ENCODE results near the gene BCL2. TPM values are rescaled to one million over a fixed set of nuclear protein-coding genes. Genes with fewer than 3 reads are reported as not detected.

BCL2 gene
- total RNA-seq, 1 donor from 2014 or later: 5.2 TPM

DNA sequence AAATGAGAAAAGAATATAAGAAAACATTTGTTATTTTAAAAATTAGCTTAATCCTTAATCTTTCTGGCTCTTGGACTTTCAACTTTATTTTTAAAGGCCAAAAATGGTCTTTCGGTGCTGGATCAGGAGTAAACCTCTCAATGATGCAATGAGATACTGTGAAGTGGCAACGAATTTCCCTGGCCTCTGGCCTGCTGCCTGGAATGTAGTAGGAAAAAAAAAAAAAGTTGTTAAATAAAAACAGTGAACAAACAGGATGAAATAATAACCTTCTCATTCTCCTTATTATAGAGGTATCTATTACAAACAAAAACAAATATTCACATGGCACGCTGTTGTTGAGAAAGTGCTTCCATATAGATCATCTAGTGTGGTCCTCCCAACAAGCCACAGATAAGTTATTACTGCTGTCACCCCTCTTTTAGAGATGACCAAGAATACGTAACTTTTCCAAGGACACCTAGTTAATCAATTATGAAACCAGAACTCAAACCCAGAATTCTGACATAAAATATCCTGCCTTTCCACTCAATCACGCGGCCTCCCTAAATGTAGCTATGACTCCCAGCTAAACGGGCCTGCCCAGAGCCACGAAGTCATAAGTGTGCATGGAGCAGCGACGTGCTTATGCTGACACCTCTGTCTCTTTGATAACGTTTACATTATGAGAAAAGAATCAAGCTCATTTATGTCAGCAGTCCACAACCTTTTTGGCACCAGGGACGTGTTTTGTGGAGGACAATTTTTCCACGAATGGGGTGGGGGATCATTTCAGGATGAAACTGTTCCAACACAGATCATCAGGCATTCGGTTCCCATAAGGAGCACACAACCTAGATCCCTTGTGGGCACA is 170.9 kb downstream of the BCL2 start:
- TF ChIP-seq, protein P1, sequence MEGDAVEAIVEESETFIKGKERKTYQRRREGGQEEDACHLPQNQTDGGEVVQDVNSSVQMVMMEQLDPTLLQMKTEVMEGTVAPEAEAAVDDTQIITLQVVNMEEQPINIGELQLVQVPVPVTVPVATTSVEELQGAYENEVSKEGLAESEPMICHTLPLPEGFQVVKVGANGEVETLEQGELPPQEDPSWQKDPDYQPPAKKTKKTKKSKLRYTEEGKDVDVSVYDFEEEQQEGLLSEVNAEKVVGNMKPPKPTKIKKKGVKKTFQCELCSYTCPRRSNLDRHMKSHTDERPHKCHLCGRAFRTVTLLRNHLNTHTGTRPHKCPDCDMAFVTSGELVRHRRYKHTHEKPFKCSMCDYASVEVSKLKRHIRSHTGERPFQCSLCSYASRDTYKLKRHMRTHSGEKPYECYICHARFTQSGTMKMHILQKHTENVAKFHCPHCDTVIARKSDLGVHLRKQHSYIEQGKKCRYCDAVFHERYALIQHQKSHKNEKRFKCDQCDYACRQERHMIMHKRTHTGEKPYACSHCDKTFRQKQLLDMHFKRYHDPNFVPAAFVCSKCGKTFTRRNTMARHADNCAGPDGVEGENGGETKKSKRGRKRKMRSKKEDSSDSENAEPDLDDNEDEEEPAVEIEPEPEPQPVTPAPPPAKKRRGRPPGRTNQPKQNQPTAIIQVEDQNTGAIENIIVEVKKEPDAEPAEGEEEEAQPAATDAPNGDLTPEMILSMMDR (IDR thresholded peaks at IDR 0.05; ENCODE audit: insufficient read depth, low read length, poor library complexity, severe bottlenecking): no peak
- no peak for DNase-seq (ENCODE audit: low read depth)

DNA sequence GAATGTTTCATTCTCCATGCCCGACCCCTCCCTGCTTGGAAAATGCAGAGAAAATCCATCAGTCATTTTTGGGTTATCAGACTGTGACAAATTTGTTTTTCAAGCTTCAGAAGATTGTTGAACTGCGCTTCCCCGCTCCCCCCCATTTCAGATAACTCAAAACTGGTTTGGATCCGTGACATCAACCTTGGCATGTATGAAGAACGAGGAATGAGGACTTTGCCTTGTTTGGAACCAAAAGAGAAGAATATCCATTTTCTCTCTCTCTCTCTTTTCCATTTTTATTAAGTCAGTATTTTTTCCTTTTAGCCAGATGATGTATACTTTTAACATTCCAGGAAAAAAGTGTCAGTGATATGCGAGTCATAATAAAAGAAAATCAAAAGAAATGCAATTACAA is 171.6 kb downstream of the BCL2 start:
- DNase-seq (ENCODE audit: low read depth): no peak
- H3K36me3 ChIP-seq (ENCODE audit: control insufficient read depth, insufficient read depth, low read length): no peaks in the 10 kb centered on the region
- TF ChIP-seq, protein P1 (IDR thresholded peaks at IDR 0.05; ENCODE audit: insufficient read depth, low read length, poor library complexity, severe bottlenecking): no peak
- H3K4me3 ChIP-seq (ENCODE audit: low read depth, low read length): no peak overlapping the region
- no peaks in the 10 kb centered on the region for H3K27me3 ChIP-seq (ENCODE audit: control insufficient read depth, insufficient read depth, low read length)

More for the DNA sequence above, 170.9 kb downstream of the BCL2 start:
- Histone ChIP-seq H3K36me3 (ENCODE audit: control insufficient read depth, insufficient read depth, low read length) (no peaks in the 10 kb centered on the region), H3K27me3 (ENCODE audit: control insufficient read depth, insufficient read depth, low read length) (no peaks in the 10 kb centered on the region), H3K4me3 (ENCODE audit: low read depth, low read length) (no peak overlapping the region)

DNA sequence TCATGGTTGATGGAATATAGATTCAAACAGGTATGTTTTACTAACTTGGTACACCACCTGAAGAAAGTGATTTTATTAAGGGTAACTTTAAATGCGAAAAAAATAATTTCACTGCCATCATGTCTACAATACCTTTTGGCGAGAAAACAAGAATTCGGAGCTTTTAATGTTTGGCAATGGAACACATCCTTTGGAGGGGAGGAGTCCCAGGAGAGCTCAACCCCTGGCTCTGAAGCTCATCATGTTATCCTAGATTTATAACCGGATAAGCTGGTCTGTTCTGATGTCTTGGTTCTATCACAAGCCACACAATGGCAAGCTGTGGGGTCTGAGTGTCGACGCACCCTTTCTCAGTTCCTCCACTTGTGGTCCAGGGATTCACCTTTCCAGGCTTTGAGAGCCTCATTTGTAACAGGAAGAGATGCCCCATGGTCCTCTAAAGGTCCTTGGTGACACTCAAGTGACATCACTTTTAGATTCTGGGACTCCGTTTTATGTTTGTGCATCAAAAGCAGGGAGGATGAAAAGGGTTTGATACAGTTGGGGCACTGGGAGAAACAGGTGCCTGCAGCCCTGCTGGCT is 172.7 kb downstream of the BCL2 start:
- Histone ChIP-seq H3K4me3 (ENCODE audit: low read depth, low read length) (no peak overlapping the region), H3K27me3 (ENCODE audit: control insufficient read depth, insufficient read depth, low read length) (no peaks in the 10 kb centered on the region), H3K36me3 (ENCODE audit: control insufficient read depth, insufficient read depth, low read length) (no peaks in the 10 kb centered on the region)
- TF ChIP-seq, protein P1 (IDR thresholded peaks at IDR 0.05; ENCODE audit: insufficient read depth, low read length, poor library complexity, severe bottlenecking): no peak
- DNase-seq (ENCODE audit: low read depth): no peak

DNA sequence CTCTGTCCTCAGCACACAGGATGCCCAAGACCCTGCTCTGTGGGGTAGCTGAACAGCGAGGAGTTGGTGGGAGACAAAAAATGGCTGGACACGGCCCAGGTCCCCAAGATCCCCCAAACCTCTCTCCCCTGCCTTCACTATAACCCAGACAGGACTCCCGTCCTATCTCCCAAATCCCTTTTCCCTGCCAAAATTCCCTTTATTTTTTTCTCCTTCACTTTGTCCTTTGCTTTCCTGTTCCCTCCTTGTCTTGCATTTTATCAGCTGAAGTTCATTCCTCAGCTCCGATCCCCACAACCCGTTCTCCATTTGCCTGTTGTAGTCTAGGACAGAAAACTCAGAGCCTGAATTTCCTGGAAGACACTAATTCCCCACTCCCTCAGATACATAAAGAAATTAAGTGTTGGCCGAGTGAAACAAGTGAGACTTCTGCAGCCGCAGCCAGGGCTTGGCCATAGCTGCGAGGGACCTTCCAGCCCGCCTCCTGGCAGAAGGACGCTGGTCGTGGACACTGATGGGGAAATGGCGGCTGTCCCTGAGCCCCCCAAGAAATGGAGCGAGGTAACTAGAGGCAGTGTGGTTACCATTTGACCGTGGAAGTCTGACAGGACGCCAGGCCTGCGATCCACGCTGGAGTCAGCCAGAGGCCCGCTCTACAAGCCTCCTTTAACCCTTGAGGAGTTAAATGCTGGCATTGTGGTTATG is 173.6 kb downstream of the BCL2 start:
- no peak overlapping the region for H3K4me3 ChIP-seq (ENCODE audit: low read depth, low read length)
- no peak for DNase-seq (ENCODE audit: low read depth)
- TF ChIP-seq, protein P1 (IDR thresholded peaks at IDR 0.05; ENCODE audit: insufficient read depth, low read length, poor library complexity, severe bottlenecking): no peak
- no peaks in the 10 kb centered on the region for H3K27me3 ChIP-seq (ENCODE audit: control insufficient read depth, insufficient read depth, low read length)
- no peaks in the 10 kb centered on the region for H3K36me3 ChIP-seq (ENCODE audit: control insufficient read depth, insufficient read depth, low read length)

DNA sequence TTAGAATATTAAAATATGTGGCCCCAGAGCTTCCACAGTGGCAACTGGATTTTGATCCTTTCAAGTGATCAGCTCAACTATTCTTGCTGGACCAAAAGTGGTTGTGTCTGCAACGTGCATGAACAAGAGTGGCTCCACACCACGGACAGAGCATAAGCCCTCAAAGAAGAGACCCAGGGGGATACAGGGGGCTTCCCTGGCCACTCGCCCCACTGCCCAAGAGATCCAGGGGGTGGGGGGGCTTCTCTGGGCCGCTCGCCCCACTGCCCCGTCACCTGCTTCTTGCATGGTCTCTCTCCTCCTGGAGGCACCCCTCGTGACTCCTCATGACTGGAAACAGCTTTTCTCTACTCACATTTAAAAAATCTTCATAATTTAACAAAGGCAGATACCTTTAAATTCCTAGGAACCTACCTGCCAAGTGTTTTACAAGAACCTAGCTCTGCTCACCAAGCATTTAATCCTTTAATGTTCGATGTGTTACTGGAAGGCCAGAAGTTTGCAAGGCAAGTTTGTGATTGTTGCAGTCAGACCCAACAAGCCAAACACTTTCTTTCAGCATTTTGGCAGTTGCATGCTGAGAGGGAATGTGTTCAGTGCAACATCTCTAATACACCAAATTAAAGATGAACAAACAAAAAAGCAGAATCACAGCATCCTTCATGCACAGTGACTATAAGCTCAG is 174.3 kb downstream of the BCL2 start:
- Histone ChIP-seq H3K4me3 (ENCODE audit: low read depth, low read length) (no peak overlapping the region), H3K36me3 (ENCODE audit: control insufficient read depth, insufficient read depth, low read length) (no peaks in the 10 kb centered on the region), H3K27me3 (ENCODE audit: control insufficient read depth, insufficient read depth, low read length) (no peaks in the 10 kb centered on the region)
- DNase-seq (ENCODE audit: low read depth): no peak
- TF ChIP-seq, protein P1 (IDR thresholded peaks at IDR 0.05; ENCODE audit: insufficient read depth, low read length, poor library complexity, severe bottlenecking): no peak
